Aorta (tissue), 5 donors: ENCODE data around the gene CCZ1. TPM values are rescaled to one million over a fixed set of nuclear protein-coding genes. Genes with fewer than 3 reads are reported as not detected.
"Not testable (repeated sequence)": the region's sequence is repeated elsewhere in the genome, so short reads cannot be mapped to it uniquely, and the experiment has no call there.

Source experiments
- ATAC-seq: fragments of 200-7000 bp; cut with Tn5 transposase; one replicate; pipeline ENCODE4 v1.9.1; 2022; ENCODE audit warnings: moderate library complexity; ENCODE audit not compliant: low FRiP score
- DNase-seq, 2 donors: peaks; one replicate each; pipeline ENCODE4 v3.0.0-alpha.2; 2020
- H3K27ac ChIP-seq, 2 donors: one replicate each; pipeline ENCODE4 v1.5.1; 2013; ENCODE audit warnings: low read length in 2 of 2, mild to moderate bottlenecking in 2 of 2, moderate library complexity in 2 of 2, control low read depth in 1 of 2, inconsistent platforms in 1 of 2, low read depth in 1 of 2
- H3K27me3 ChIP-seq, 2 donors: one replicate each; pipeline ENCODE4 v1.6.1; 2013; ENCODE audit warnings: control low read depth in 1 of 2, low read length in 1 of 2, mild to moderate bottlenecking in 1 of 2, moderate library complexity in 1 of 2; ENCODE audit not compliant: insufficient read depth in 2 of 2, control insufficient read depth in 1 of 2
- H3K36me3 ChIP-seq, 2 donors: one replicate each; pipeline ENCODE4 v1.6.1; 2013; ENCODE audit warnings: control low read depth in 1 of 2, low read length in 1 of 2, mild to moderate bottlenecking in 1 of 2; ENCODE audit not compliant: insufficient read depth in 2 of 2, control insufficient read depth in 1 of 2
- H3K4me1 ChIP-seq, 2 donors: one replicate each; pipeline ENCODE4 v1.6.1; 2013; ENCODE audit warnings: low read length in 2 of 2, control low read depth in 1 of 2, mild to moderate bottlenecking in 1 of 2, moderate library complexity in 1 of 2; ENCODE audit not compliant: insufficient read depth in 2 of 2, control insufficient read depth in 1 of 2
- H3K4me3 ChIP-seq, 2 donors: one replicate each; pipeline ENCODE4 v1.5.1; 2013; ENCODE audit warnings: low read length in 2 of 2, control low read depth in 1 of 2, mild to moderate bottlenecking in 1 of 2
- H3K9me3 ChIP-seq: one replicate; pipeline ENCODE4 v1.6.1; 2013; ENCODE audit warnings: mild to moderate bottlenecking, low read length; ENCODE audit not compliant: control insufficient read depth
- WGBS, 2 donors: extraction: QIAGEN DNeasy Blood & Tissue Kit; methylation state at CpG; one replicate each; pipeline ENCODE4 v1.1.7; 2013; 5-methylcytosine and 5-hydroxymethylcytosine counted together
- intact Hi-C, 2 donors: fragments of 100-400 bp; cut with DNase I; formaldehyde crosslinking; loops; one replicate each; pipeline versions ENCODE4 v1.14.2 to v1.15.0; 2022
- polyA plus RNA-seq, 2 donors: library from polyadenylated mRNA; stranded (reverse); fragments of 200-250 nt; gene quantifications; one replicate each; pipeline ENCODE4 v1.2.3, GENCODE V29; 2013
- total RNA-seq, 2 donors: library from RNA; stranded (reverse); fragmentation: NEBNext Ultra II Directional; extraction: Animal tissue kit (Norgen Biotek cat#: 25700); gene quantifications; one replicate each; pipeline ENCODE4 v1.2.1, GENCODE V29; 2021
- donor health status: healthy with polysubstance abuse.
- donor health status: Bipolar disorder and iron deficiency.
- donor health status: DM: no; HTN: no; CAD: no.
- donor health status: DM: no; HTN: no; CAD: no.
- donor health status: DM: yes; HTN: yes; CAD: no.

CCZ1 gene
- total and polyA plus RNA-seq, 4 donors = 55.8 to 67.1 (median 63.9) TPM

GRCh38 chr7:5973580-5973979 lies 75.0 kb downstream of the CCZ1 start:
- DNase-seq, H3K4me1 ChIP-seq, ATAC-seq, H3K27me3 ChIP-seq, H3K36me3 ChIP-seq, H3K27ac ChIP-seq, H3K4me3 ChIP-seq, intact Hi-C loops, H3K9me3 ChIP-seq: not testable (repeated sequence)
- WGBS, 2 donors = no CpG with 5 or more reads among the region's 8 CpGs

Other genes with a start within 250 kb of the CCZ1 start
- gene RNF216, start 117.1 kb upstream of the CCZ1 start, total RNA-seq = 10 to 100 TPM; 47.4 to 53.6 TPM
- 10 to 100 TPM; 10.0 to 18.1 TPM for gene RNF216, start 117.1 kb upstream of the CCZ1 start, polyA plus RNA-seq
- gene OCM, start 17.9 kb upstream of the CCZ1 start, total RNA-seq = not detected
- gene OCM, start 17.9 kb upstream of the CCZ1 start, polyA plus RNA-seq = 1 to 10 TPM in 1 of 2 donors, not detected in 1; 1.0 TPM
- not detected for gene RSPH10B, start 72.0 kb downstream of the CCZ1 start, total RNA-seq
- under 1 TPM in 1 of 2 donors, not detected in 1; 0.10 TPM for gene RSPH10B, start 72.0 kb downstream of the CCZ1 start, polyA plus RNA-seq
- 10 to 100 TPM in 1 of 2 donors, 1 to 10 TPM in 1; 7.4 to 11.3 TPM for gene PMS2, start 110.3 kb downstream of the CCZ1 start, total RNA-seq
- gene PMS2, start 110.3 kb downstream of the CCZ1 start, polyA plus RNA-seq = 1 to 10 TPM; 1.8 to 9.0 TPM
- 10 to 100 TPM; 13.1 to 13.8 TPM for gene AIMP2, start 110.5 kb downstream of the CCZ1 start, total RNA-seq
- 10 to 100 TPM; 13.9 to 19.3 TPM for gene AIMP2, start 110.5 kb downstream of the CCZ1 start, polyA plus RNA-seq
- not detected for gene ANKRD61, start 132.6 kb downstream of the CCZ1 start, total RNA-seq
- not detected for gene ANKRD61, start 132.6 kb downstream of the CCZ1 start, polyA plus RNA-seq
- gene EIF2AK1, start 160.4 kb downstream of the CCZ1 start, total RNA-seq = 10 to 100 TPM; 42.9 to 63.4 TPM
- 10 to 100 TPM; 22.8 to 23.0 TPM for gene EIF2AK1, start 160.4 kb downstream of the CCZ1 start, polyA plus RNA-seq
- gene USP42, start 206.2 kb downstream of the CCZ1 start, total RNA-seq = 10 to 100 TPM; 11.3 to 12.6 TPM
- gene USP42, start 206.2 kb downstream of the CCZ1 start, polyA plus RNA-seq = 1 to 10 TPM; 2.4 to 4.6 TPM